ENCODE results near the gene DUSP28. TPM values are rescaled to one million over a fixed set of nuclear protein-coding genes. Genes with fewer than 3 reads are reported as not detected.

Gene DUSP28
- total and polyA plus RNA-seq, 2 of the 8 experiments (the other 6 are each of a cell fraction or from before 2014, with no cell fraction given), result 2.1 to 2.3 TPM

DNA sequence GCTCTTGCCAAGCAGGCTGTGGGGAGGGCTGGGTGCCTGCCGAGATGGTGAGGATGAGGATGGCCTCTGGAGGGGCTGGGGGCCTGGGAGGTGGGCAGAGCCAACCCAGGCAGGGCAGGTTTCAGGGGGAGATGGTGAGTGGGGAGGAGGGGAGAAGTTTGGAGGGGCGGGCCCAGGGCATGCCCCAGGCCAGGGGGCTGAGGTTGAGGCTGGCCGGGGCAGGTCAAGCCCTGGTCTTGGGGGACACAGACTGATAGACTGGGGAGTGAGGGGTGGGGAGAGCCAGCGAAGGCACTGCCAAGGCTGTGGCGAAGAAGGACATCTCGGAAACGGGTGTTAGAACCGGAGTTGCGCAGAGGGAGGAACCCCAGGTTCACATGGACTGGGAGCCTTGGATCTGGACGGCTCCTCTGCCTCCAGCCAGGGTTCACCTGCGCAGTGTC, 39.0 kb downstream of the DUSP28 start:
- 89% methylated on average over 10 of the region's 11 CpGs; no CpG with 5 or more reads in 1 of the 2 experiments for WGBS, 2 experiments (ENCODE audit: extremely low coverage in 1 of 2, insufficient coverage in 1 of 2, insufficient read length in 1 of 2, insufficient replicate concordance in 2 of 2, low coverage in 1 of 2, low lambda C conversion rate in 2 of 2, missing lambda C conversion rate in 1 of 2)
- no peak overlapping the region for H3K14ac ChIP-seq (ENCODE audit: insufficient read length)
- no peak overlapping the region for H2BK15ac ChIP-seq (ENCODE audit: low read length)
- ChIA-PET CTCF (ENCODE audit: partially characterized antibody) (no interaction called here), POLR2A (ENCODE audit: partially characterized antibody) (no interaction called here)
- H3K9me3 ChIP-seq (ENCODE audit: insufficient read depth in 2 of 2, low read depth in 1 of 2, low read length in 1 of 2), result no peaks in the 10 kb centered on the region
- no peaks in the 10 kb centered on the region for H3K4me1 ChIP-seq (replicated peaks in 1 of 4; ENCODE audit: control insufficient read depth in 3 of 4, insufficient read depth in 4 of 4, low read length in 3 of 4)
- no peak overlapping the region for H3K4me2 ChIP-seq (ENCODE audit: insufficient read depth in 1 of 2, low read depth in 2 of 2, low read length in 2 of 2)
- H2BK120ac ChIP-seq (replicated peaks; ENCODE audit: low read depth, low read length), result no peak overlapping the region
- no peak overlapping the region for H4K8ac ChIP-seq (ENCODE audit: extremely low read depth, insufficient read depth, low read length)
- no peak overlapping the region for H2BK12ac ChIP-seq (ENCODE audit: low read depth, low read length)
- no peak overlapping the region for H2BK20ac ChIP-seq (ENCODE audit: low read length)
- H3K79me2 ChIP-seq (ENCODE audit: control insufficient read depth in 1 of 2, insufficient read depth in 2 of 2, low read length in 2 of 2), result no peaks in the 10 kb centered on the region
- no peak overlapping the region for H2BK5ac ChIP-seq (ENCODE audit: low read depth, low read length)
- H3K23me2 ChIP-seq (ENCODE audit: low read depth, low read length), result no peaks in the 10 kb centered on the region
- no peak overlapping the region for H2AFZ ChIP-seq (ENCODE audit: low read length)
- H4K5ac ChIP-seq (ENCODE audit: insufficient read length, low read depth, low read length), result no peak overlapping the region
- H2AK5ac ChIP-seq (ENCODE audit: low read depth, low read length), result no peak overlapping the region
- TF ChIP-seq SIX5 (IDR thresholded peaks at IDR 0.05; ENCODE audit: low read depth, low read length) (no peak), CEBPB (IDR thresholded peaks at IDR 0.05; ENCODE audit: low read depth, low read length) (no peak), TAF7 (optimal IDR thresholded peaks at IDR 0.05; ENCODE audit: borderline replicate concordance, low read depth, low read length) (no peak), HDAC6 (IDR thresholded peaks at IDR 0.05; ENCODE audit: low read depth, low read length) (no peak), CREB1 (IDR thresholded peaks at IDR 0.05) (no peak)
- TF ChIP-seq, protein P1, sequence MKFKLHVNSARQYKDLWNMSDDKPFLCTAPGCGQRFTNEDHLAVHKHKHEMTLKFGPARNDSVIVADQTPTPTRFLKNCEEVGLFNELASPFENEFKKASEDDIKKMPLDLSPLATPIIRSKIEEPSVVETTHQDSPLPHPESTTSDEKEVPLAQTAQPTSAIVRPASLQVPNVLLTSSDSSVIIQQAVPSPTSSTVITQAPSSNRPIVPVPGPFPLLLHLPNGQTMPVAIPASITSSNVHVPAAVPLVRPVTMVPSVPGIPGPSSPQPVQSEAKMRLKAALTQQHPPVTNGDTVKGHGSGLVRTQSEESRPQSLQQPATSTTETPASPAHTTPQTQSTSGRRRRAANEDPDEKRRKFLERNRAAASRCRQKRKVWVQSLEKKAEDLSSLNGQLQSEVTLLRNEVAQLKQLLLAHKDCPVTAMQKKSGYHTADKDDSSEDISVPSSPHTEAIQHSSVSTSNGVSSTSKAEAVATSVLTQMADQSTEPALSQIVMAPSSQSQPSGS (IDR thresholded peaks at IDR 0.05; ENCODE audit: low read length), result no peak
- TF ChIP-seq, protein P2, sequence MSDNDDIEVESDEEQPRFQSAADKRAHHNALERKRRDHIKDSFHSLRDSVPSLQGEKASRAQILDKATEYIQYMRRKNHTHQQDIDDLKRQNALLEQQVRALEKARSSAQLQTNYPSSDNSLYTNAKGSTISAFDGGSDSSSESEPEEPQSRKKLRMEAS (IDR thresholded peaks at IDR 0.05), result no peak
- no peak for FAIRE-seq
- no peak overlapping the region for H3K18ac ChIP-seq (ENCODE audit: extremely low read depth, low read length)
- H3K4ac ChIP-seq (replicated peaks; ENCODE audit: insufficient read length, low read depth, low read length), result no peak overlapping the region
- no peak overlapping the region for H3K4me3 ChIP-seq (ENCODE audit: extremely low read depth in 1 of 4, insufficient read depth in 2 of 4, low read depth in 3 of 4, low read length in 4 of 4)
- H3K36me3 ChIP-seq (ENCODE audit: control insufficient read depth in 2 of 4, insufficient read depth in 4 of 4, low read length in 3 of 4), result peaks cover 0 to 8% (median 5%) of the 10 kb centered on the region in 4 experiments; a peak in 4 of 8 replicates
- no peak overlapping the region for H3K27ac ChIP-seq (ENCODE audit: low read depth, low read length)
- H4K20me1 ChIP-seq (replicated peaks in 1 of 2; ENCODE audit: control insufficient read depth in 1 of 2, insufficient read depth in 2 of 2, low read length in 2 of 2), result peaks cover 0 to 8% of the 10 kb centered on the region in 2 experiments
- no peaks in the 10 kb centered on the region for H3K79me1 ChIP-seq (ENCODE audit: low read depth, low read length)
- no peak overlapping the region for H4K91ac ChIP-seq (replicated peaks; ENCODE audit: insufficient read length, low read length)
- H3K9ac ChIP-seq (replicated peaks in 1 of 4; ENCODE audit: extremely low read depth in 1 of 4, low read depth in 3 of 4, low read length in 3 of 4), result no peak overlapping the region
- no peak overlapping the region for H3K23ac ChIP-seq (ENCODE audit: insufficient read length)
- no peak for DNase-seq (ENCODE audit: low read depth in 1 of 2, low spot score in 2 of 2)
- H3K56ac ChIP-seq (replicated peaks; ENCODE audit: insufficient read length, low read depth, low read length), result no peak overlapping the region
- no peaks in the 10 kb centered on the region for H3K27me3 ChIP-seq (replicated peaks in 1 of 4; ENCODE audit: control insufficient read depth in 3 of 4, extremely low read depth in 1 of 4, insufficient read depth in 3 of 4, low read length in 3 of 4)

Measured in H1 (cell line).